ENCODE data around the gene MYO1H.

Gene MYO1H

GRCh38 chr12:109330282-109331230, 17.1 kb upstream of the MYO1H start:
- no peak for TF ChIP-seq CTCF (conservative IDR thresholded peaks at IDR 0.05)
- no peak overlapping the region for H3K27ac ChIP-seq

- no peak for TF ChIP-seq CTCF (conservative IDR thresholded peaks at IDR 0.05)
- H3K27ac ChIP-seq: no peak overlapping the region
These were observed 16.3 kb upstream of the MYO1H start for GRCh38 chr12:109331301-109331952.

DNA sequence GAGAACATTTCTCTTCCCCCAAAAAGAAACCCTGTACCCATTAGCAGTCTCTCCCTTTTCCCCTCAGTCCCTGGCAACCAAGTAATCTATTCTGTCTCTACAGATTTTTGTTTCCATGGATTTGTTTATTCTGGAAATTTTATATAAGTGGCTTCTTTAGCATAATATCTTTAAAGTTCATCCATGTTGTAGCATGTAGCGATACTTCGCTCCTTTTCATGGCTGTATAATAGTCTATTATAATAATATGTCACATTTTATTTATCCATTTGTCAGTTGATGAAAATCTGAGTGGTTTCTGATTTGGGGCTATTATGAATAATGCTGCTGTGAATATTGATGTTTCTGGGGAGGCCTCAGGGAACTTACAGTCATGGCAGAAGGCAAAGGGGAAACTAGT, 12.8 kb upstream of the MYO1H start:
- H3K27ac ChIP-seq: no peak overlapping the region
- no peak for TF ChIP-seq CTCF (conservative IDR thresholded peaks at IDR 0.05)

DNA sequence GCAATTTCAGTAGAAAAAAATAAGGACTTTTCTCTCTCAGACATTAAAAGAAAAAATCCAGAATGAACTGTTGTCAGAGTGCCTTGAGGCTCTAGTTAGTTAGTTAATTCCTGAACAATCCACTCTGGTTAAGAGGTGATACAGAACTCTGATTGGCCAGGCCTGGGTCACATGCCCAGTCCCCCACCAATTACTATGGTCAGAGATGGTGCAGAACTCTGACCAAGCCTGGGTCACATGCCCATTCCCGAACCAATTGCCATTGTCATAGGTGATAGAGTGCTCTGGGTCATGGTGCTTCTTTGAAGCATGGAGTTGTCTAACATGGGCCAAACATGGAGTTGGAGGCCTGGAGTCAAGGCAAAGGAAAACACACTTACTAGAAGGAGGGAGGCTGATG, 11.1 kb upstream of the MYO1H start:
- H3K27ac ChIP-seq: no peak overlapping the region
- no peak for TF ChIP-seq CTCF (conservative IDR thresholded peaks at IDR 0.05)

DNA sequence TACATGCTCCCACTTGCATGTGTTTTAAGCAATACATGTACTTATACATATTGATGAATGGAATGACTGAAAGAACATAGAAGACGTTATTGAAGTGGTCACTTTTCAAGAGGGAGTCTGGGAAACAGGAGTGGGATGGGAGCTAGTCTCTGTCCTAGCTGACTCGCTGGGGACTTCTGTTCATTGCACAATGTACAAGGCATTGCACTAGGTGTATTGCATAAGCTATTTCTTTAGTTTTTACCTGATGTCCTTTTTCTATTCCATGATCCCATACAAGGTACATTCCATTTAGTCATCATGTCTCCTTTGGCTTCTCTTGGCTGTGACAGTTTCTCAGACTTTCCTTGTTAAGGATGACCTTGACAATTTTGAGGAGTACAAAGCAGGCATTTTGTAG, 4.0 kb upstream of the MYO1H start:
- TF ChIP-seq CTCF (conservative IDR thresholded peaks at IDR 0.05): no peak
- no peak overlapping the region for H3K27ac ChIP-seq

- TF ChIP-seq CTCF (conservative IDR thresholded peaks at IDR 0.05): no peak
- no peak overlapping the region for H3K27ac ChIP-seq
These were observed 2.3 kb upstream of the MYO1H start for GRCh38 chr12:109345428-109345827.

- TF ChIP-seq CTCF (conservative IDR thresholded peaks at IDR 0.05): no peak
- no peak overlapping the region for H3K27ac ChIP-seq
These were observed 780 bp upstream of the MYO1H start for GRCh38 chr12:109346920-109347319.

Measured in VCaP (cell line).